ENCODE measurements around the gene KRTAP4-7. TPM values are rescaled to one million over a fixed set of nuclear protein-coding genes. Genes with fewer than 3 reads are reported as not detected.
"Not testable (repeated sequence)": the region's sequence is repeated elsewhere in the genome, so short reads cannot be mapped to it uniquely, and the experiment has no call there.

Gene KRTAP4-7
- total RNA-seq, 2 donors from 2014 or later: not detected

- H3K9me3 ChIP-seq: peaks cover 0 to 3% (median 0%) of the 10 kb centered on the region in 3 donors
- WGBS, 2 donors: 85 to 95% methylated on average over 1 of the region's 1 CpG
- H3K36me3 ChIP-seq (replicated peaks in 1 of 2; ENCODE audit: insufficient read depth in 1 of 2, low read depth in 2 of 2): no peaks in the 10 kb centered on the region
- H3K27me3 ChIP-seq: no peaks in the 10 kb centered on the region
- intact Hi-C loops (cut with DNase I): no loop called here
- H3K4me1 ChIP-seq: no peaks in the 10 kb centered on the region
- H3K27ac ChIP-seq: no peak overlapping the region
- ATAC-seq (no peak), DNase-seq (no peak)
- no peak for TF ChIP-seq POLR2A (IDR thresholded peaks at IDR 0.05)
- TF ChIP-seq CTCF (IDR thresholded peaks at IDR 0.05): no peak
- H3K4me3 ChIP-seq: no peak overlapping the region
Measured at GRCh38 chr17:41057547-41057946, 26.4 kb upstream of the KRTAP4-7 start.

- no peak overlapping the region for H3K27ac ChIP-seq
- H3K36me3 ChIP-seq (replicated peaks in 1 of 2; ENCODE audit: insufficient read depth in 1 of 2, low read depth in 2 of 2): no peaks in the 10 kb centered on the region
- H3K27me3 ChIP-seq: no peaks in the 10 kb centered on the region
- no peaks in the 10 kb centered on the region for H3K4me1 ChIP-seq
- intact Hi-C loops (cut with DNase I): no loop called here
- no peak for DNase-seq
- ATAC-seq: no peak
- no peak for TF ChIP-seq CTCF (IDR thresholded peaks at IDR 0.05)
- TF ChIP-seq POLR2A (IDR thresholded peaks at IDR 0.05): no peak
- 81 to 88% methylated on average over 5 of the region's 5 CpGs for WGBS, 2 donors
- H3K4me3 ChIP-seq: no peak overlapping the region
- peaks cover 0 to 3% (median 0%) of the 10 kb centered on the region in 3 donors for H3K9me3 ChIP-seq
Measured at GRCh38 chr17:41058741-41059140, 25.2 kb upstream of the KRTAP4-7 start.

- H3K27me3 ChIP-seq; H3K4me1 ChIP-seq; intact Hi-C loops (cut with DNase I); ATAC-seq; H3K9me3 ChIP-seq; H3K36me3 ChIP-seq (replicated peaks in 1 of 2; ENCODE audit: insufficient read depth in 1 of 2, low read depth in 2 of 2); H3K27ac ChIP-seq; H3K4me3 ChIP-seq; DNase-seq: not testable (repeated sequence)
- 18 to 20% methylated on average over 5 to 9 of the region's 31 CpGs for WGBS, 2 donors
Measured at GRCh38 chr17:41059276-41060051, 24.5 kb upstream of the KRTAP4-7 start.

GRCh38 chr17:41060052-41060604 is 23.8 kb upstream of the KRTAP4-7 start, which contains the start of gene KRTAP2-3:
Gene KRTAP2-3 (minus strand): TSS chr17:41060114. CDS start chr17:41060050, 64 bp downstream.
- Histone ChIP-seq H3K9me3 (peaks cover 0 to 3% (median 0%) of the 10 kb centered on the region in 3 donors), H3K4me1 (no peaks in the 10 kb centered on the region), H3K27ac (no peak within 1 kb of the TSS), H3K4me3 (no peak within 1 kb of the TSS), H3K36me3 (replicated peaks in 1 of 2; ENCODE audit: insufficient read depth in 1 of 2, low read depth in 2 of 2) (no peaks in the 10 kb centered on the region), H3K27me3 (no peaks in the 10 kb centered on the region)
- no peak for TF ChIP-seq CTCF (IDR thresholded peaks at IDR 0.05)
- TF ChIP-seq POLR2A (IDR thresholded peaks at IDR 0.05): no peak
- 45 to 53% methylated on average over 6 of the region's 6 CpGs for WGBS, 2 donors
- intact Hi-C loops (cut with DNase I): no loop called here
- no peak for DNase-seq
- ATAC-seq: no peak

- Histone ChIP-seq H3K27me3 (no peaks in the 10 kb centered on the region), H3K4me3 (no peak overlapping the region), H3K36me3 (replicated peaks in 1 of 2; ENCODE audit: insufficient read depth in 1 of 2, low read depth in 2 of 2) (no peaks in the 10 kb centered on the region), H3K4me1 (no peaks in the 10 kb centered on the region), H3K27ac (no peak overlapping the region), H3K9me3 (peaks cover 0 to 3% (median 0%) of the 10 kb centered on the region in 3 donors)
- TF ChIP-seq POLR2A (IDR thresholded peaks at IDR 0.05) (no peak), CTCF (IDR thresholded peaks at IDR 0.05) (no peak)
- 54 to 65% methylated on average over 1 of the region's 1 CpG for WGBS, 2 donors
- no peak for DNase-seq
- intact Hi-C loops (cut with DNase I): no loop called here
- ATAC-seq: no peak
Measured at GRCh38 chr17:41061964-41062363, 22.0 kb upstream of the KRTAP4-7 start.
